Sigmoid colon (tissue), 7 donors: ENCODE data around the gene SYMPK. TPM values are rescaled to one million over a fixed set of nuclear protein-coding genes. Genes with fewer than 3 reads are reported as not detected.

Experiments used
- DNase-seq: peaks from one replicate; pipeline ENCODE4 v3.0.0-alpha.2; 2019
- H3K27ac ChIP-seq, 4 donors: fragments of 200-600 bp; sonication (generic); one replicate each; pipeline ENCODE4 v1.5.1; 2016 to 2019; ENCODE audit warnings: mild to moderate bottlenecking in 1 of 4
- H3K27me3 ChIP-seq, 3 donors: fragments of 200-600 bp; sonication (generic); one replicate each; pipeline ENCODE4 v1.5.1; 2019; ENCODE audit warnings: mild to moderate bottlenecking in 1 of 3
- H3K36me3 ChIP-seq, 4 donors: fragments of 200-600 bp; sonication (generic); one replicate each; pipeline ENCODE4 v1.5.1; 2016 to 2019
- H3K4me1 ChIP-seq, 4 donors: fragments of 200-600 bp; sonication (generic); one replicate each; pipeline ENCODE4 v1.5.1; 2017 to 2019
- H3K4me3 ChIP-seq, 4 donors: fragments of 200-600 bp; sonication (generic); one replicate each; pipeline ENCODE4 v1.5.1; 2017 to 2019; ENCODE audit warnings: mild to moderate bottlenecking in 2 of 4, moderate library complexity in 1 of 4
- H3K9me3 ChIP-seq, 4 donors: fragments of 200-600 bp in 3 of 4; sonication (generic) in 3 of 4; one replicate each; pipeline versions ENCODE4 v1.5.1 to v1.6.1; 2013 to 2019
- CTCF ChIP-seq, 4 experiments: fragments of 450-650 bp in 3 of 4; fragments of 200-600 bp in 1 of 4; IDR thresholded peaks; one replicate each; pipeline ENCODE4 v1.5.1; 2016 to 2019; ENCODE audit warnings: antibody characterized with exemption in 4 of 4, mild to moderate bottlenecking in 3 of 4, moderate library complexity in 2 of 4
- EP300 ChIP-seq, 4 donors: sonication (generic); formaldehyde crosslinking; IDR thresholded peaks; one replicate each; pipeline ENCODE4 v1.6.1; 2017; ENCODE audit warnings: antibody characterized with exemption in 4 of 4
- POLR2A ChIP-seq, 2 donors: fragments of 450-650 bp; IDR thresholded peaks; one replicate each; pipeline ENCODE4 v1.6.1; 2016; ENCODE audit warnings: antibody characterized with exemption in 2 of 2, mild to moderate bottlenecking in 2 of 2, moderate library complexity in 2 of 2
- POLR2AphosphoS5 ChIP-seq, 4 donors: sonication (generic); formaldehyde crosslinking; IDR thresholded peaks; one replicate each; pipeline ENCODE4 v1.6.1; 2017; ENCODE audit warnings: antibody characterized with exemption in 4 of 4
- WGBS, 2 donors: extraction: QIAGEN DNeasy Blood & Tissue Kit; methylation state at CpG; one replicate each; pipeline ENCODE4 v1.1.7; 2013; 5-methylcytosine and 5-hydroxymethylcytosine counted together
- intact Hi-C: fragments of 100-400 bp; cut with DNase I; formaldehyde crosslinking; loops from one replicate; pipeline ENCODE4 v1.15.1; 2023
- polyA plus RNA-seq, 3 donors: library from polyadenylated mRNA; stranded (reverse); fragments of 200-250 nt; gene quantifications; one replicate each; pipeline ENCODE4 v1.2.3, GENCODE V29; 2013
- total RNA-seq, 4 donors: library from RNA; depleted of rRNA; stranded (reverse); fragments of >200 nt; gene quantifications; one replicate each; pipeline ENCODE4 v1.1.0, GENCODE V29; 2016
- donor health status: healthy with polysubstance abuse.
- donor health status: Bipolar disorder and iron deficiency.
- donor health status: healthy.

SYMPK gene
- total and polyA plus RNA-seq, 7 donors, result 18.2 to 84.4 (median 28.5) TPM

- Histone ChIP-seq H3K9me3 (no peaks in the 10 kb centered on the region), H3K36me3 (peaks cover 0 to 34% (median 9%) of the 10 kb centered on the region in 4 donors), H3K27me3 (peaks cover 8 to 32% (median 24%) of the 10 kb centered on the region in 3 donors), H3K27ac (peak overlapping the region; percentile 92 to 97 (median 96)), H3K4me3 (peak overlapping the region; percentile 94 to 99 (median 96)), H3K4me1 (peaks cover 0 to 33% (median 24%) of the 10 kb centered on the region in 4 donors)
- TF ChIP-seq POLR2AphosphoS5 (IDR thresholded peaks at IDR 0.05), result no peak
- TF ChIP-seq EP300 (IDR thresholded peaks at IDR 0.05), result no peak
- TF ChIP-seq CTCF (IDR thresholded peaks at IDR 0.05), result no peak
- TF ChIP-seq POLR2A (IDR thresholded peaks at IDR 0.05), result no peak
- intact Hi-C loops, result loop anchor here (5.0 kb wide), 1 partner anchor 155 kb away; no protein-coding TSS in a partner anchor
- DNase-seq, result no peak
- WGBS, 2 donors, result 0% methylated on average over 11 of the region's 11 CpGs
These were observed 730 bp downstream of the SYMPK start for GRCh38 chr19:45862271-45862563.

GRCh38 chr19:45860359-45861259 is 2.3 kb downstream of the SYMPK start:
- WGBS, 2 donors, result 79 to 88% methylated on average over 15 of the region's 15 CpGs
- DNase-seq, result no peak

GRCh38 chr19:45854167-45854778 is 8.7 kb downstream of the SYMPK start:
- WGBS, 2 donors, result 89 to 97% methylated on average over 16 of the region's 16 CpGs
- Histone ChIP-seq H3K9me3 (no peaks in the 10 kb centered on the region), H3K27ac (no peak overlapping the region), H3K4me3 (no peak overlapping the region), H3K4me1 (no peaks in the 10 kb centered on the region), H3K27me3 (no peaks in the 10 kb centered on the region), H3K36me3 (peaks cover 12 to 74% (median 38%) of the 10 kb centered on the region in 4 donors)
- TF ChIP-seq EP300 (IDR thresholded peaks at IDR 0.05) (no peak), CTCF (IDR thresholded peaks at IDR 0.05) (no peak), POLR2AphosphoS5 (IDR thresholded peaks at IDR 0.05) (no peak), POLR2A (IDR thresholded peaks at IDR 0.05) (no peak)
- intact Hi-C loops, result no loop called here
- no peak for DNase-seq

More at GRCh38 chr19:45860359-45861259, 2.3 kb downstream of the SYMPK start:
- H3K4me1 ChIP-seq, result peaks cover 0 to 33% (median 24%) of the 10 kb centered on the region in 4 donors
- peaks cover 0 to 37% (median 9%) of the 10 kb centered on the region in 4 donors for H3K36me3 ChIP-seq
- H3K27ac ChIP-seq, result no peak overlapping the region
- no peak overlapping the region for H3K4me3 ChIP-seq
- peaks cover 8 to 23% (median 22%) of the 10 kb centered on the region in 3 donors for H3K27me3 ChIP-seq
- intact Hi-C loops, result loop anchor here (5.0 kb wide), 1 partner anchor 157 kb away; no protein-coding TSS in a partner anchor
- TF ChIP-seq POLR2AphosphoS5 (IDR thresholded peaks at IDR 0.05), result no peak
- no peak for TF ChIP-seq POLR2A (IDR thresholded peaks at IDR 0.05)
- TF ChIP-seq EP300 (IDR thresholded peaks at IDR 0.05), result no peak
- no peak for TF ChIP-seq CTCF (IDR thresholded peaks at IDR 0.05)
- H3K9me3 ChIP-seq, result no peaks in the 10 kb centered on the region

- no peaks in the 10 kb centered on the region for H3K9me3 ChIP-seq
- no peaks in the 10 kb centered on the region for H3K27me3 ChIP-seq
- no peaks in the 10 kb centered on the region for H3K4me1 ChIP-seq
- peaks cover 22 to 74% (median 46%) of the 10 kb centered on the region in 4 donors for H3K36me3 ChIP-seq
- intact Hi-C loops, result no loop called here
- no peak overlapping the region for H3K4me3 ChIP-seq
- no peak for DNase-seq
- WGBS, 2 donors, result 79 to 87% methylated on average over 7 of the region's 7 CpGs
- H3K27ac ChIP-seq, result no peak overlapping the region
- TF ChIP-seq EP300 (IDR thresholded peaks at IDR 0.05), result no peak
- TF ChIP-seq POLR2AphosphoS5 (IDR thresholded peaks at IDR 0.05), result no peak
- no peak for TF ChIP-seq CTCF (IDR thresholded peaks at IDR 0.05)
- no peak for TF ChIP-seq POLR2A (IDR thresholded peaks at IDR 0.05)
These were observed 10.0 kb downstream of the SYMPK start for GRCh38 chr19:45852983-45853382.
